IMR-90 (cell line): ENCODE results near the gene LFNG. TPM values are rescaled to one million over a fixed set of nuclear protein-coding genes. Genes with fewer than 3 reads are reported as not detected.

Source experiments
- ATAC-seq: fragments of 200-7000 bp; cut with Tn5 transposase; 2 replicates; pipeline ENCODE4 v1.9.1; 2020; ENCODE audit warnings: low read depth, mild to moderate bottlenecking, moderate library complexity
- BruUV-seq: library from RNA; stranded (reverse); fragments of 400-500 nt; replicated peaks from 2 replicates; lab custom pipeline; 2021; lab: Mats Ljungman, UMichigan
- CTCF ChIA-PET: fragments of 300-600 bp; formaldehyde crosslinking; extraction: SDS; loops from one replicate; lab custom pipeline; 2021; ENCODE audit warnings: antibody characterized with exemption; lab: Yijun Ruan, JAX
- POLR2A ChIA-PET: fragments of 300-600 bp; sonication (Branson Sonifier 250); formaldehyde crosslinking; loops from one replicate; lab custom pipeline; 2022; ENCODE audit warnings: antibody characterized with exemption; ENCODE audit not compliant: unreplicated experiment; lab: Charles Lee
- DNase-seq: peaks from one replicate; pipeline ENCODE4 v3.0.0; 2013
- H2AFZ ChIP-seq: replicated peaks from 2 replicates; pipeline ENCODE3; 2013; ENCODE audit warnings: low read length, mild to moderate bottlenecking; ENCODE audit not compliant: poor library complexity
- H2AK5ac ChIP-seq: 2 replicates; pipeline ENCODE4 v1.6.1; 2013; ENCODE audit warnings: low read depth, low read length, inconsistent platforms
- H2AK9ac ChIP-seq: replicated peaks from 2 replicates; pipeline ENCODE3; 2013; ENCODE audit warnings: mild to moderate bottlenecking, low read depth, low read length, moderate library complexity; ENCODE audit not compliant: poor library complexity
- H2BK120ac ChIP-seq: 2 replicates; pipeline ENCODE4 v1.6.1; 2013; ENCODE audit warnings: low read depth, low read length, inconsistent platforms
- H2BK15ac ChIP-seq: 3 replicates; pipeline ENCODE4 v1.6.1; 2013; ENCODE audit warnings: low read depth, low read length, inconsistent platforms
- H2BK20ac ChIP-seq: 2 replicates; pipeline ENCODE4 v1.6.1; 2013; ENCODE audit warnings: low read depth, mild to moderate bottlenecking, inconsistent platforms, low read length, moderate library complexity
- H2BK5ac ChIP-seq: 2 replicates; pipeline ENCODE4 v1.6.1; 2013; ENCODE audit warnings: mild to moderate bottlenecking, low read depth, low read length, inconsistent platforms; ENCODE audit not compliant: poor library complexity, severe bottlenecking
- H3K14ac ChIP-seq: replicated peaks from 2 replicates; pipeline ENCODE4 v1.6.1; 2013; ENCODE audit warnings: low read depth, low read length, inconsistent platforms
- H3K18ac ChIP-seq: 2 replicates; pipeline ENCODE4 v1.6.1; 2013; ENCODE audit warnings: low read depth, low read length, control low read depth
- H3K23ac ChIP-seq: 2 replicates; pipeline ENCODE4 v1.6.1; 2013; ENCODE audit warnings: low read depth, low read length, inconsistent platforms
- H3K27ac ChIP-seq: 2 replicates; pipeline ENCODE4 v1.5.1; 2013; ENCODE audit warnings: mild to moderate bottlenecking, control low read depth, low read length; ENCODE audit not compliant: insufficient read depth
- H3K27me3 ChIP-seq: 2 replicates; pipeline ENCODE4 v1.6.1; 2013; ENCODE audit warnings: low read length; ENCODE audit not compliant: control insufficient read depth, insufficient read depth
- H3K36me3 ChIP-seq: 2 replicates; pipeline ENCODE4 v1.6.1; 2013; ENCODE audit warnings: low read length, mixed read lengths; ENCODE audit not compliant: control insufficient read depth, insufficient read depth
- H3K4ac ChIP-seq: 2 replicates; pipeline ENCODE4 v1.6.1; 2013; ENCODE audit warnings: low read depth, low read length, inconsistent platforms
- H3K4me1 ChIP-seq: 2 replicates; pipeline ENCODE4 v1.6.1; 2013; ENCODE audit warnings: low read length, mixed read lengths; ENCODE audit not compliant: control insufficient read depth, insufficient read depth
- H3K4me2 ChIP-seq: 2 replicates; pipeline ENCODE4 v1.6.1; 2013; ENCODE audit warnings: low read depth, mild to moderate bottlenecking, control low read depth, low read length, moderate library complexity
- H3K4me3 ChIP-seq: 2 replicates; pipeline ENCODE4 v1.5.1; 2013; ENCODE audit warnings: low read depth, mild to moderate bottlenecking, control low read depth, low read length, moderate library complexity; ENCODE audit not compliant: insufficient read depth
- H3K56ac ChIP-seq: 2 replicates; pipeline ENCODE4 v1.6.1; 2013; ENCODE audit warnings: low read length, inconsistent platforms; ENCODE audit not compliant: insufficient read depth; ENCODE audit errors: extremely low read depth
- H3K79me1 ChIP-seq, 2 experiments: 2 replicates each; pipeline ENCODE4 v1.6.1; 2013; ENCODE audit warnings: low read length in 2 of 2, inconsistent platforms in 1 of 2, low read depth in 1 of 2
- H3K9ac ChIP-seq: 2 replicates; pipeline ENCODE4 v1.6.1; 2013; ENCODE audit warnings: low read depth, low read length, control low read depth
- H3K9me1 ChIP-seq: 2 replicates; pipeline ENCODE4 v1.6.1; 2013; ENCODE audit warnings: low read length, inconsistent platforms; ENCODE audit not compliant: insufficient read depth
- H3K9me3 ChIP-seq: 2 replicates; pipeline ENCODE4 v1.6.1; 2013; ENCODE audit warnings: low read length; ENCODE audit not compliant: control insufficient read depth, insufficient read depth
- H4K20me1 ChIP-seq: 2 replicates; pipeline ENCODE4 v1.6.1; 2013; ENCODE audit warnings: low read length, inconsistent platforms; ENCODE audit not compliant: insufficient read depth
- H4K5ac ChIP-seq: 2 replicates; pipeline ENCODE4 v1.6.1; 2013; ENCODE audit warnings: mild to moderate bottlenecking, low read depth, low read length, control low read depth
- H4K8ac ChIP-seq, 2 experiments: 2 replicates each; pipeline ENCODE4 v1.6.1; 2013; ENCODE audit warnings: low read depth in 2 of 2, low read length in 2 of 2, control low read depth in 1 of 2, inconsistent platforms in 1 of 2
- H4K91ac ChIP-seq: 2 replicates; pipeline ENCODE4 v1.6.1; 2013; ENCODE audit warnings: low read depth, low read length, inconsistent platforms; ENCODE audit not compliant: insufficient read depth
- BHLHE40 ChIP-seq: fragments of 150-350 bp; IDR thresholded peaks from 2 replicates; pipeline ENCODE4 v1.6.1; 2016; ENCODE audit warnings: mild to moderate bottlenecking, low read depth, low read length
- CHD1 ChIP-seq: IDR thresholded peaks from 2 replicates; pipeline ENCODE4 v1.6.1; 2012; ENCODE audit warnings: low read depth, low read length, improper control_type of control experiment
- ELK1 ChIP-seq: fragments of 150-350 bp; IDR thresholded peaks from 2 replicates; pipeline ENCODE4 v1.6.1; 2016; ENCODE audit warnings: low read depth, mild to moderate bottlenecking, low read length, moderate library complexity, borderline replicate concordance
- RFX5 ChIP-seq: IDR thresholded peaks from 2 replicates; pipeline ENCODE4 v1.8.0; 2012; ENCODE audit warnings: low read depth, mild to moderate bottlenecking, low read length, moderate library complexity
- USF2 ChIP-seq: fragments of 150-350 bp; IDR thresholded peaks from 2 replicates; pipeline ENCODE4 v1.6.1; 2017; ENCODE audit warnings: mild to moderate bottlenecking, antibody characterized with exemption, low read length, low read depth
- WGBS, 2 experiments: methylation state at CpG; one replicate each; pipeline versions ENCODE4 v1.1.5 to v1.1.7; 2013; ENCODE audit warnings: missing lambda C conversion rate in 2 of 2; ENCODE audit not compliant: insufficient read length in 1 of 2; ENCODE audit errors: extremely low coverage in 2 of 2; 5-methylcytosine and 5-hydroxymethylcytosine counted together
- dilution Hi-C: fragments of 300-500 bp; cut with HindIII; formaldehyde crosslinking; loops from one replicate; pipeline ENCODE4 v1.14.3; 2018; ENCODE audit warnings: low sequenced_read_pairs; ENCODE audit not compliant: unreplicated experiment
- in situ Hi-C: fragments of 300-500 bp; cut with MboI; formaldehyde crosslinking; loops from 3 replicates; pipeline ENCODE4 v1.14.3; 2019; ENCODE audit warnings: low sequenced_read_pairs, inconsistent platforms, mixed read lengths
- intact Hi-C: fragments of 100-400 bp; cut with micrococcal nuclease; formaldehyde crosslinking; loops from 2 replicates; pipeline ENCODE4 v1.10.0; 2022
- polyA plus RNA-seq, 3 experiments: library from polyadenylated mRNA; depleted of rRNA; stranded (reverse); fragments of >200 nt; gene quantifications; 2 replicates each; pipeline ENCODE4 v1.2.3, GENCODE V29; 2012; ENCODE audit warnings: low replicate concordance in 1 of 3
- total RNA-seq: library from RNA; depleted of rRNA; stranded (reverse); fragments of >200 nt; gene quantifications from 2 replicates; pipeline ENCODE4 v1.2.3, GENCODE V29; 2012

LFNG gene
- total and polyA plus RNA-seq, 2 of the 4 experiments (the other 2 are of a cell fraction), result 1.8 to 5.1 TPM

GRCh38 chr7:2494191-2495130, 25.1 kb upstream of the LFNG start:
- no peak overlapping the region for H2BK5ac ChIP-seq
- no peaks in the 10 kb centered on the region for H3K79me1 ChIP-seq
- no peak overlapping the region for H2AK9ac ChIP-seq
- H3K4ac ChIP-seq, result no peak overlapping the region
- no peak overlapping the region for H3K23ac ChIP-seq
- ChIA-PET POLR2A (no interaction called here), CTCF (no interaction called here)
- TF ChIP-seq BHLHE40 (no peak), USF2 (no peak), RFX5 (no peak), ELK1 (no peak), CHD1 (no peak)
- H4K91ac ChIP-seq, result no peak overlapping the region
- H3K9me3 ChIP-seq, result no peaks in the 10 kb centered on the region
- no peak overlapping the region for H2BK15ac ChIP-seq
- 86% methylated on average over 7 of the region's 32 CpGs; no CpG with 5 or more reads in 1 of the 2 experiments for WGBS, 2 experiments
- no peak overlapping the region for H3K27ac ChIP-seq
- H2BK120ac ChIP-seq, result no peak overlapping the region
- H3K56ac ChIP-seq, result no peak overlapping the region
- H3K9me1 ChIP-seq, result 0 out of 2 replicates have a peak, but pooled peaks cover 4% of the 10 kb centered on the region
- H4K8ac ChIP-seq, result no peak overlapping the region
- no peak overlapping the region for H3K14ac ChIP-seq
- no peak overlapping the region for H2AFZ ChIP-seq
- H2AK5ac ChIP-seq, result no peak overlapping the region
- no peaks in the 10 kb centered on the region for H3K36me3 ChIP-seq
- no peak for DNase-seq
- no peak overlapping the region for H3K4me3 ChIP-seq
- peaks cover 3% of the 10 kb centered on the region; the same call in 1 of the 2 replicates for H3K27me3 ChIP-seq
- intact Hi-C loops (no loop called here), in situ Hi-C loops (no loop called here), dilution Hi-C loops (no loop called here)
- no TSS peak for BruUV-seq
- H4K5ac ChIP-seq, result no peak overlapping the region
- no peak overlapping the region for H3K18ac ChIP-seq
- ATAC-seq, result no peak
- no peak overlapping the region for H2BK20ac ChIP-seq
- peaks cover 10% of the 10 kb centered on the region for H3K4me1 ChIP-seq
- H4K20me1 ChIP-seq, result no peaks in the 10 kb centered on the region
- no peak overlapping the region for H3K9ac ChIP-seq
- H3K4me2 ChIP-seq, result no peak overlapping the region
